CD14-positive monocyte (primary cell): ENCODE results near the gene RYK. TPM values are rescaled to one million over a fixed set of nuclear protein-coding genes. Genes with fewer than 3 reads are reported as not detected.
"Not testable (repeated sequence)": the region's sequence is repeated elsewhere in the genome, so short reads cannot be mapped to it uniquely, and the experiment has no call there.

ENCODE experiments used
- DNase-seq, 3 donors: peaks; one replicate each; pipeline ENCODE4 v3.0.0-alpha.2; 2011 to 2022
- H2AFZ ChIP-seq: 2 replicates; pipeline ENCODE4 v1.6.0; 2012; ENCODE audit warnings: mild to moderate bottlenecking, low read depth, low read length, inconsistent platforms; ENCODE audit not compliant: insufficient read depth, poor library complexity, severe bottlenecking
- H3K27ac ChIP-seq, 2 donors: 1 replicate in 1 of 2; 2 replicates in 1 of 2; pipeline ENCODE4 v1.5.1; 2012 to 2013; ENCODE audit warnings: low read length in 2 of 2, control low read depth in 1 of 2, inconsistent platforms in 1 of 2, low read depth in 1 of 2, mild to moderate bottlenecking in 1 of 2
- H3K27me3 ChIP-seq, 2 donors: one replicate each; pipeline versions ENCODE4 v1.6.0 to v1.6.1; 2011 to 2013; ENCODE audit warnings: low read length in 2 of 2; ENCODE audit not compliant: control insufficient read depth in 2 of 2, insufficient read depth in 2 of 2
- H3K36me3 ChIP-seq, 2 donors: replicated peaks in 1 of 2; 1 replicate in 1 of 2; 2 replicates in 1 of 2; pipeline versions ENCODE4 v1.5.1 to v1.6.1; 2012 to 2013; ENCODE audit warnings: low read length in 2 of 2, control low read depth in 1 of 2, inconsistent platforms in 1 of 2, mild to moderate bottlenecking in 1 of 2; ENCODE audit not compliant: insufficient read depth in 2 of 2, control insufficient read depth in 1 of 2
- H3K4me1 ChIP-seq, 2 donors: 1 replicate in 1 of 2; 2 replicates in 1 of 2; pipeline versions ENCODE4 v1.5.1 to v1.6.1; 2012 to 2013; ENCODE audit warnings: low read length in 2 of 2, control low read depth in 1 of 2, inconsistent platforms in 1 of 2, mild to moderate bottlenecking in 1 of 2, moderate library complexity in 1 of 2; ENCODE audit not compliant: insufficient read depth in 2 of 2, control insufficient read depth in 1 of 2
- H3K4me2 ChIP-seq: replicated peaks from 2 replicates; pipeline ENCODE3; 2012; ENCODE audit warnings: low read length, moderate library complexity, mild to moderate bottlenecking; ENCODE audit not compliant: poor library complexity, severe bottlenecking; ENCODE audit errors: extremely low read depth
- H3K4me3 ChIP-seq, 3 experiments: fragments of 200-600 bp in 1 of 3; sonication (generic) in 1 of 3; replicated peaks in 1 of 3; 1 replicate in 2 of 3; 2 replicates in 1 of 3; pipeline ENCODE4 v1.5.1; 2011 to 2013; ENCODE audit warnings: low read length in 3 of 3, mild to moderate bottlenecking in 3 of 3, control low read depth in 2 of 3, low read depth in 2 of 3, inconsistent platforms in 1 of 3, moderate library complexity in 1 of 3
- H3K79me2 ChIP-seq: 2 replicates; pipeline ENCODE4 v1.6.0; 2012; ENCODE audit warnings: mild to moderate bottlenecking, control low read depth, inconsistent platforms, low read length, moderate library complexity; ENCODE audit not compliant: insufficient read depth
- H3K9ac ChIP-seq: 2 replicates; pipeline ENCODE4 v1.6.0; 2017; ENCODE audit warnings: low read length, mild to moderate bottlenecking; ENCODE audit not compliant: insufficient read depth, poor library complexity, severe bottlenecking
- H3K9me3 ChIP-seq, 2 donors: replicated peaks in 1 of 2; 1 replicate in 1 of 2; 2 replicates in 1 of 2; pipeline versions ENCODE4 v1.5.1 to v1.6.1; 2012 to 2013; ENCODE audit warnings: low read length in 2 of 2, control low read depth in 1 of 2; ENCODE audit not compliant: control insufficient read depth in 1 of 2, insufficient read depth in 1 of 2
- H4K20me1 ChIP-seq: 2 replicates; pipeline ENCODE4 v1.6.0; 2012; ENCODE audit warnings: mild to moderate bottlenecking, low read length, control low read depth, moderate library complexity; ENCODE audit not compliant: insufficient read depth
- H3K27ac Mint-ChIP-seq, 7 donors: one replicate each; pipeline ENCODE4 v1.8.0; 2020; ENCODE audit warnings: mild to moderate bottlenecking in 7 of 7, mixed read lengths in 7 of 7, moderate library complexity in 6 of 7, inconsistent platforms in 2 of 7
- H3K27me3 Mint-ChIP-seq, 3 donors: one replicate each; pipeline ENCODE4 v1.8.0; 2021 to 2022; ENCODE audit warnings: low read depth in 3 of 3, mild to moderate bottlenecking in 3 of 3, mixed read lengths in 3 of 3, moderate library complexity in 3 of 3, inconsistent platforms in 1 of 3
- H3K36me3 Mint-ChIP-seq, 2 donors: one replicate each; pipeline ENCODE4 v1.8.0; 2020; ENCODE audit warnings: mixed read lengths in 2 of 2, inconsistent platforms in 1 of 2, mild to moderate bottlenecking in 1 of 2
- H3K4me1 Mint-ChIP-seq: one replicate; pipeline ENCODE4 v1.8.0; 2020; ENCODE audit warnings: mild to moderate bottlenecking, mixed read lengths
- H3K4me3 Mint-ChIP-seq, 2 donors: one replicate each; pipeline ENCODE4 v1.8.0; 2020; ENCODE audit warnings: mild to moderate bottlenecking in 2 of 2, mixed read lengths in 2 of 2, moderate library complexity in 1 of 2
- H3K9me3 Mint-ChIP-seq, 7 donors: one replicate each; pipeline ENCODE4 v1.8.0; 2020 to 2022; ENCODE audit warnings: mixed read lengths in 7 of 7, mild to moderate bottlenecking in 6 of 7, moderate library complexity in 6 of 7, inconsistent platforms in 2 of 7
- WGBS: methylation state at CpG from one replicate; pipeline ENCODE4 v1.1.5; 2013; ENCODE audit warnings: missing lambda C conversion rate; ENCODE audit not compliant: insufficient coverage; 5-methylcytosine and 5-hydroxymethylcytosine counted together
- intact Hi-C, 2 donors: fragments of 100-400 bp; cut with micrococcal nuclease; formaldehyde crosslinking; loops; one replicate each; pipeline versions ENCODE4 v1.15.0 to v1.15.1; 2023
- polyA plus RNA-seq, 3 donors: library from polyadenylated mRNA; depleted of rRNA in 1 of 3; unstranded in 2 of 3; stranded (reverse) in 1 of 3; fragments of 300-500 nt in 2 of 3; fragments of >200 nt in 1 of 3; fragmentation: Illumina TruSeq in 2 of 3; gene quantifications; 1 replicate in 2 of 3; 2 replicates in 1 of 3; pipeline ENCODE4 v1.2.3, GENCODE V29; 2012 to 2021
- TF ChIP-seq, protein P1 (sequence below): fragments of 200-600 bp; IDR thresholded peaks from one replicate; pipeline ENCODE4 v1.8.0; 2022; ENCODE audit warnings: antibody characterized with exemption, mild to moderate bottlenecking

RYK gene
- polyA plus RNA-seq, 3 donors, result 3.5 to 14.2 (median 5.0) TPM

- Histone ChIP-seq H3K27me3 (peaks cover 0 to 3% of the 10 kb centered on the region in 2 donors), H3K27ac (no peak overlapping the region), H4K20me1 (no peaks in the 10 kb centered on the region), H3K36me3 (no peaks in the 10 kb centered on the region), H3K9me3 (no peaks in the 10 kb centered on the region), H3K4me1 (no peaks in the 10 kb centered on the region), H3K79me2 (no peaks in the 10 kb centered on the region), H3K4me2 (no peak overlapping the region), H3K9ac (no peak overlapping the region), H3K4me3 (no peak overlapping the region), H2AFZ (peak overlapping the region; percentile 41)
- no peaks in the 10 kb centered on the region for H3K36me3 Mint-ChIP-seq
- H3K4me1 Mint-ChIP-seq, result peaks cover 7% of the 10 kb centered on the region
- intact Hi-C loops, result no loop called here
- H3K4me3 Mint-ChIP-seq, result no peak overlapping the region
- H3K27me3 Mint-ChIP-seq, result peaks cover 7 to 8% (median 8%) of the 10 kb centered on the region in 3 donors
- H3K27ac Mint-ChIP-seq, result peak overlapping the region in 1 of 7 donors; percentile 5
- 100% methylated on average over 1 of the region's 3 CpGs for WGBS
- DNase-seq, result no peak
- H3K9me3 Mint-ChIP-seq, result peaks cover 0 to 5% (median 0%) of the 10 kb centered on the region in 7 donors
- TF ChIP-seq, protein P1, sequence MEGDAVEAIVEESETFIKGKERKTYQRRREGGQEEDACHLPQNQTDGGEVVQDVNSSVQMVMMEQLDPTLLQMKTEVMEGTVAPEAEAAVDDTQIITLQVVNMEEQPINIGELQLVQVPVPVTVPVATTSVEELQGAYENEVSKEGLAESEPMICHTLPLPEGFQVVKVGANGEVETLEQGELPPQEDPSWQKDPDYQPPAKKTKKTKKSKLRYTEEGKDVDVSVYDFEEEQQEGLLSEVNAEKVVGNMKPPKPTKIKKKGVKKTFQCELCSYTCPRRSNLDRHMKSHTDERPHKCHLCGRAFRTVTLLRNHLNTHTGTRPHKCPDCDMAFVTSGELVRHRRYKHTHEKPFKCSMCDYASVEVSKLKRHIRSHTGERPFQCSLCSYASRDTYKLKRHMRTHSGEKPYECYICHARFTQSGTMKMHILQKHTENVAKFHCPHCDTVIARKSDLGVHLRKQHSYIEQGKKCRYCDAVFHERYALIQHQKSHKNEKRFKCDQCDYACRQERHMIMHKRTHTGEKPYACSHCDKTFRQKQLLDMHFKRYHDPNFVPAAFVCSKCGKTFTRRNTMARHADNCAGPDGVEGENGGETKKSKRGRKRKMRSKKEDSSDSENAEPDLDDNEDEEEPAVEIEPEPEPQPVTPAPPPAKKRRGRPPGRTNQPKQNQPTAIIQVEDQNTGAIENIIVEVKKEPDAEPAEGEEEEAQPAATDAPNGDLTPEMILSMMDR, result no peak
These were observed 25.4 kb upstream of the RYK start for GRCh38 chr3:134276086-134276485.

- H3K27me3 ChIP-seq, H3K4me1 ChIP-seq, H3K9me3 Mint-ChIP-seq, H4K20me1 ChIP-seq, H3K27ac ChIP-seq, H3K36me3 Mint-ChIP-seq, H3K4me3 Mint-ChIP-seq, H3K27me3 Mint-ChIP-seq, H3K9me3 ChIP-seq, H3K4me2 ChIP-seq, H3K79me2 ChIP-seq, H2AFZ ChIP-seq, DNase-seq, H3K9ac ChIP-seq, H3K4me1 Mint-ChIP-seq, H3K36me3 ChIP-seq, intact Hi-C loops, H3K4me3 ChIP-seq: not testable (repeated sequence)
- peak overlapping the region in 1 of 7 donors; percentile 21 for H3K27ac Mint-ChIP-seq
These were observed 24.5 kb upstream of the RYK start for GRCh38 chr3:134275110-134275509.
